ENCODE data around the gene TGFB2.

Gene TGFB2

GRCh38 chr1:218336328-218336727 lies 8.8 kb upstream of the TGFB2 start:
- no peak for DNase-seq (ENCODE audit: low read depth)

GRCh38 chr1:218339267-218339831 lies 5.8 kb upstream of the TGFB2 start:
- DNase-seq (ENCODE audit: low read depth): no peak

GRCh38 chr1:218341325-218341724 lies 3.8 kb upstream of the TGFB2 start:
- no peak for DNase-seq (ENCODE audit: low read depth)

- DNase-seq (ENCODE audit: low read depth): no peak
Observed at GRCh38 chr1:218342091-218342490, 3.0 kb upstream of the TGFB2 start.

- DNase-seq (ENCODE audit: low read depth): no peak
Observed at GRCh38 chr1:218345673-218346390, 696 bp downstream of the TGFB2 start.

DNA sequence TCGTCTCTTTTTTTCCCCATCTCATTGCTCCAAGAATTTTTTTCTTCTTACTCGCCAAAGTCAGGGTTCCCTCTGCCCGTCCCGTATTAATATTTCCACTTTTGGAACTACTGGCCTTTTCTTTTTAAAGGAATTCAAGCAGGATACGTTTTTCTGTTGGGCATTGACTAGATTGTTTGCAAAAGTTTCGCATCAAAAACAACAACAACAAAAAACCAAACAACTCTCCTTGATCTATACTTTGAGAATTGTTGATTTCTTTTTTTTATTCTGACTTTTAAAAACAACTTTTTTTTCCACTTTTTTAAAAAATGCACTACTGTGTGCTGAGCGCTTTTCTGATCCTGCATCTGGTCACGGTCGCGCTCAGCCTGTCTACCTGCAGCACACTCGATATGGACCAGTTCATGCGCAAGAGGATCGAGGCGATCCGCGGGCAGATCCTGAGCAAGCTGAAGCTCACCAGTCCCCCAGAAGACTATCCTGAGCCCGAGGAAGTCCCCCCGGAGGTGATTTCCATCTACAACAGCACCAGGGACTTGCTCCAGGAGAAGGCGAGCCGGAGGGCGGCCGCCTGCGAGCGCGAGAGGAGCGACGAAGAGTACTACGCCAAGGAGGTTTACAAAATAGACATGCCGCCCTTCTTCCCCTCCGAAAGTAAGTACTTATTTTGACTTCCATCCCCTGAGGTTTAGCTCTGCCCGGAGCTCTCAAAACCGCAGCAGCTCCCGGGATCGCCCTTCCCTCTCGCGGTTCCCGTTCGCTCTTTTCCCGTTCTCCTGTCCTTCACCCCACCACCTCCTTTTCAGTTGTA lies 1.5 kb downstream of the TGFB2 start:
- DNase-seq (ENCODE audit: low read depth): no peak

GRCh38 chr1:218347336-218347722 lies 2.2 kb downstream of the TGFB2 start:
- DNase-seq (ENCODE audit: low read depth): no peak

GRCh38 chr1:218347723-218348627 lies 2.8 kb downstream of the TGFB2 start:
- no peak for DNase-seq (ENCODE audit: low read depth)

- DNase-seq (ENCODE audit: low read depth): no peak
Observed at GRCh38 chr1:218348628-218349071, 3.5 kb downstream of the TGFB2 start.

DNA sequence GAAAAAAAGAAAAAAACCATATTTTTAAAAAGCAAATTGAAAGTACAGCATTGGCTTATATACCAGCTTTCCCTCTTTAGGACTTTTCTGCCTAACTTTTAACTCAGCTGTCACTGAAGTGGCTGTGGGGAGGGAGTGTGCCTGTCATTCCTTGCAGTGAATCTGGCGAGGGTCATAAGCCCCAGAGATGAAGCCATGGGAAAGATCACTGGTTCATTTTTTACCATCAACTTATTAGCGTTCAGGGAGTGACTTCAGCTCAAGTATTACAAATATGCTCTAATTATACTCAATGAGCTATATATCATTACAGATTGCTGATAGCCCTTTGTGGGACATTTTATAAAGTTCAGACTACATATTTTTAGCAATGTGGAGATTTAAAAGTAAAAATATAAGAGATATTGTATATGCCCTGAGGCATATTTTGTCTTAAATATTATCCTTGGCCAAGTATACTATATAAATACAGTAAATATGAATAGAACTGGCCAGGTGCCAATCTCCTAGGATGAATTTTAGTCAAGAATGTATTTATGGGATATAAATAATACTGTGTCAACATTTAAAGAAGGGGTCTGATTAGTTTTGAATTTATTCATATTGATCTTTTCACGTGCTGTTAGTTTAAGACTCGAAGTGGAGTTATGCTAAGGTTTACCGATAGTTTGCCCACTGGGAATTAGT lies 4.4 kb downstream of the TGFB2 start:
- DNase-seq (ENCODE audit: low read depth): no peak

- DNase-seq (ENCODE audit: low read depth): no peak
Observed at GRCh38 chr1:218350035-218350525, 4.9 kb downstream of the TGFB2 start.

- DNase-seq (ENCODE audit: low read depth): no peak
Observed at GRCh38 chr1:218350801-218351266, 5.7 kb downstream of the TGFB2 start.

DNA sequence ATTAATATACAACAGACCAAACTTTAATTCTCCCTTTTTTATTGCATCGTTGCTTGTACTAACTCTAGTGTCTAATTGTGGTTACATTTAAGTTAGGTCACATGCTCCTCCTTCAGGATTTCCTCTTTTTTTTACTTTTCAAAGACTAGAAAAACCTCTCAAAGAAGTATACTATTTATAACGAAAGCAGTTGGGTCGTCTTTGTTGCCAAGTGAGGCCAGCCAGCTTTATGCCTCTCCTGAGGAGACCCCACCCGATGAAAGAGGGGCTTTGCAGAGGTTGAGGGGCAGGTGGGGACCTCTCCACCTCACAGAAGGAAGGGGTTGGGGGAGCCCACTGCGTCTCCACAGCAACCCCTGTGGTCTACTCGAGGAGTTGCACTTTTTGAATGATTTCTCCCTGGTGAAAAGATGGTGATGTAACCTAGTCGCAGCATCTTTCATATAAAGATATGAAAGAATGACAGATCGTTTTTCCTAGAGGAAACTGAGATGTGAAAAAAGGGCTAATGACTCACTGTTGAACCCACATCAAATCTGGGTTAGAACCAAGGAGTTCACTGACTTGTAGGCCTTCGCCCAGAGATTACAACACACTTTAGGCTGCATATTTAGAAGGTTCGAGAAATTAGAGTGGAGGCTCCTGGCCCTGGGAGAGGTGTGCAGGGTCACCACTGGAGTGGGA lies 6.4 kb downstream of the TGFB2 start:
- no peak for DNase-seq (ENCODE audit: low read depth)

DNA sequence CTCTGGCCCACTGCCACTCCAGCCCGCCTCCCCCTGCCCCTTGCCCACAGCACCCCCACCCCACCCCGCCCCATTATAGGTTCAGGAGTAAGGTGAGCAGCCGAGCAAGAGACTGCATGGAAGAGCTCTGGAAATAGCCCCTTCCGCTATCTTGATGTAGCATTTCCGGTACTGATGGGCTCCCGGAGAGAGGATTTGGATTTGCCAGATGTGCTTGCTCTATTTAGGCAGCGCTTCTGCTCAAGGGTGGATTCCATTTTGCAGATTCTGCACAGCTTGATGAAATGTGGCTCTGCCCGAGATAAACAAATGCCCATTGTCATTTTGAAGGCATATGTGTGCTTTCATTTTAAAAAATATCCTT lies 6.9 kb downstream of the TGFB2 start:
- DNase-seq (ENCODE audit: low read depth): no peak

- DNase-seq (ENCODE audit: low read depth): no peak
Observed at GRCh38 chr1:218353656-218354055, 8.5 kb downstream of the TGFB2 start.

DNA sequence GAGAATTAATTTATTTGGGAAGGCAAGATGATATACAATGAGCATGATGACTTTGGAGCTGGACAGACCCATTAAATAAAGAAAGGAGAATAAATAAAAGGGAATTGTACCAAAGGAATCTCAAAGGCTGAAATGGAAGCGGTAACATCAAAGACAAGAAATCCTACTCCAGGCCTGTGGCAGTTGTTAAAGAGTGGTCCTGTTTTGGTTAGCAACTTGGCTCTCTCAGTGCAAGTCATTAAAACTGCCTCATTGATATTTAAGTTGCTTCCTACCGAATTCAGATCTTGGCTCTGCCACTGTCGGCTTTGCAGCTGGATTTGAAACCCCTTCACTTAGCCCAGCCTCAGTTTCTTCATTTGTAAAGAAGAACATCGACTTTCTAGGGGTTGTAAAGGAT lies 10.1 kb downstream of the TGFB2 start:
- no peak for DNase-seq (ENCODE audit: low read depth)

DNA sequence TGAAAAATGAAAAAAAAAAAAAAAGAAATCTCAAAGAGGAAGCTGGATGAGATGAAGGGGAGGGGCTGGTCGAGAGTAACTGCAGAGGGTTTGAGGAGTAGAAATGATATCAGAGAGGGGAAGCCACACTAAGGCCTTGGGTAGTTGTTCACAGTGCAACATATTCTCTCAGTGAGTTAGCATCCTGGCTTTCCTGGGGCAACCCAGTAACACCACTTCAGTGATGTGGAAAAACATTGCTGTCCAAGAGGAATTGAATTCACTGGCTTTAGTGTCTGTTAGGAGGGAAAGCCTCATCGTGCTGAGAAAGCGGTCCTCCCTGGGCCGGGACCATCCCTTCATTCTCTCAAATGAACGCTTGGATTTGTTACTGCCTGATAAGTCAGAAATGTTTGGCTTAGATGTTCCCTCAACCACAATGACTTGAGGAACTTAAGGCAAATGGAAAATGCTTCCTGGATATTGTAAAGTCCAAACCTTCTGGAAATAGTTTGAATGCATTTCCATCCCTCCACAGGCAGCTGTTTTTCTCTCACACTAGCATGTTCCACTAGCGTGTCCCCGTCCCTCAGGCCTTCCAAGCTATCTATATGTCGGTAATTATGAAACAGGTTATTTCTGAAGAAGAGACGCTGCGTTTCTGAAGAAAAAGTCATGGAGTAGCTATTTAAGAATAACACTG lies 12.2 kb downstream of the TGFB2 start:
- no peak for DNase-seq (ENCODE audit: low read depth)

- no peak for DNase-seq (ENCODE audit: low read depth)
Observed at GRCh38 chr1:218357893-218358232, 12.7 kb downstream of the TGFB2 start.

GRCh38 chr1:218361298-218362065 lies 16.3 kb downstream of the TGFB2 start:
- DNase-seq (ENCODE audit: low read depth): no peak
